ENCODE results near the gene AHNAK.

Gene AHNAK

DNA sequence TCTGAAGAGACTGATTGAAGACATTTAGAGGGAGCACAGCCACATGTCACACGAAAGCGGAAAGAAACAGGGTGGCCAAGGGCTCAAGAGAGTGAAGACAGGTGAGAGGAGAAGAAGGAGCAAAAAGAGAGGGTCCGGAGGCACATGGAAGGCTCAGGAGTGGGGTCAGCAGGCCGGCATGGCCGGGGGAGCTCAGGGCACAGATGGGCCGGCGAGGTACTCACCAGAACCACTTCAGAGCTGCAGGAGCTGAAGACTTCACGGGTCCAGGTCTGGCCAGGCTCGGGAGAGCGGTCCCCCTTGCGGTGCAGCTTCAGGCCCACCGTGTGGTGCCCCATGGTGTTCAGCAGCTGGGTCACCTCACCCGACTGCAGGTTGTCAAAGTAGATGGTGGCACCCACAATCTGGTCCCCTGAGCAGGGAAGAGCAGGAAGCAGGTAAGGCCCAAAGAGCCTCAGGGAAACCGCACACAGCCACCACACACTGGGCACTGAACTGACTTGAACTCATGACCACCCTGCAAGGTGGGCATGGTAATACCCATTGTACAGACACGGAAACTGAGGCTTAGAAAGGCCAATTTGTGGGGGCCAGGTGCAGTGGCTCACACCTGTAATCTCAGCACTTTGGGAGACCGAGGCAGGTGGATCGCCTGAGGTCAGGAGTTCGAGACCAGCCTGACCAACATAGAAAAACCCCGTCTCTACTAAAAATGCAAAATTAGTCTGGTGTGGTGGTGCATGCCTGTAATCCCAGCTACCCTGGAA, 11.6 kb downstream of the AHNAK start:
- TF ChIP-seq, protein P1, sequence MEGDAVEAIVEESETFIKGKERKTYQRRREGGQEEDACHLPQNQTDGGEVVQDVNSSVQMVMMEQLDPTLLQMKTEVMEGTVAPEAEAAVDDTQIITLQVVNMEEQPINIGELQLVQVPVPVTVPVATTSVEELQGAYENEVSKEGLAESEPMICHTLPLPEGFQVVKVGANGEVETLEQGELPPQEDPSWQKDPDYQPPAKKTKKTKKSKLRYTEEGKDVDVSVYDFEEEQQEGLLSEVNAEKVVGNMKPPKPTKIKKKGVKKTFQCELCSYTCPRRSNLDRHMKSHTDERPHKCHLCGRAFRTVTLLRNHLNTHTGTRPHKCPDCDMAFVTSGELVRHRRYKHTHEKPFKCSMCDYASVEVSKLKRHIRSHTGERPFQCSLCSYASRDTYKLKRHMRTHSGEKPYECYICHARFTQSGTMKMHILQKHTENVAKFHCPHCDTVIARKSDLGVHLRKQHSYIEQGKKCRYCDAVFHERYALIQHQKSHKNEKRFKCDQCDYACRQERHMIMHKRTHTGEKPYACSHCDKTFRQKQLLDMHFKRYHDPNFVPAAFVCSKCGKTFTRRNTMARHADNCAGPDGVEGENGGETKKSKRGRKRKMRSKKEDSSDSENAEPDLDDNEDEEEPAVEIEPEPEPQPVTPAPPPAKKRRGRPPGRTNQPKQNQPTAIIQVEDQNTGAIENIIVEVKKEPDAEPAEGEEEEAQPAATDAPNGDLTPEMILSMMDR (IDR thresholded peaks at IDR 0.05; ENCODE audit: control insufficient read depth, extremely low read depth, insufficient read depth) = no peak
- H3K4me3 ChIP-seq (ENCODE audit: low read depth, low read length) = no peak overlapping the region
- no peak for DNase-seq (ENCODE audit: low read depth)

DNA sequence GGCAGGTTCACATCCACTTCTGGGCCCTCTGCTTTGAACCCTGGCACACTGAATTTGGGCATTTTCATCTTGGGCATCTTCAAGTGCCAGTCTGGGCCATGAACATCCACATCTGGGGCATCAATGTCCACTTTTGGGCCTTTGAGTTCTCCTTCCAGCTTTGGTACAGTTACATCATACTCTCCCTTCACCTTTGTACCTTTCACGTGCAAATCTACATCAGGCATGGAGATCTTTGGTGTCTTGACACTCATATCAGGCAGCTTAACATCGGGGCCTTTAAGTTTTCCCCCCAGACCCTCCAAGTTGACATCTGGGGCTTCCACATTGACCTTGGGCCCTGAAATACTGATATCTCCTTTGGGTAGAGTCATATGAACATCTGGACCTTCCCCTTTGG, 14.5 kb downstream of the AHNAK start:
- TF ChIP-seq, protein P1 (IDR thresholded peaks at IDR 0.05; ENCODE audit: control insufficient read depth, extremely low read depth, insufficient read depth) = no peak
- H3K4me3 ChIP-seq (ENCODE audit: low read depth, low read length) = no peak overlapping the region
- DNase-seq (ENCODE audit: low read depth) = no peak

DNA sequence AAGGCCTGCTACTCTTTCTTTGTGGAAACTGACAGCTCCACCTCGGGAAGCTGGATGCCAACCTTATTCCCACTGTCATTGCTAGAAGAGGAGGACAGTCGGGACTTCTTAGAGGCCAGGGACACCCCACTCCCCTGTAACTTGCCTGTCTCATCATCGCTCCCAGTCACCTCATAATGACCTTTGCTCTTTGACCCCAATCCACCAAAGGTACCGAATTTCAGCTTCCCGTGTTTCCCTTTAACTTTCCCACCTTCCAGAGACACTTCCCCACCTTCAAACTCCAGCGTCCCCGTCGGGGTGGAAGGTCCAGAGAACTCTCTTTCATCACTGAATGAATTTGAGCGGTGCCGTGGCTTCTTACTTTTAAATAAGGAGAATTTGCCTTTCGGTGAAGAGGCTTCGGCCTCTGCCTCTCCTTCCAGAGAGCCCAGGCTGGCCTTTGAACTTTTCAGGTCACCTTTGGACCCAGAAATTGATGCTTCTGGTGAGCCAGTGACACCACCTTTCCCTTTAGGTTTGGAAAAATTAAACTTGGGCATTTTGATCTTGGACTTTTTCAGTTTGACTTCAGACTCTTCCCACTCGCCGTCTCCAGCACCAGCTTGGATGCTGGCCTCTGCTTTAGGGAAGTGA, 29.8 kb downstream of the AHNAK start:
- no peak overlapping the region for H3K4me3 ChIP-seq (ENCODE audit: low read depth, low read length)
- no peak for DNase-seq (ENCODE audit: low read depth)
- TF ChIP-seq, protein P1 (IDR thresholded peaks at IDR 0.05; ENCODE audit: control insufficient read depth, extremely low read depth, insufficient read depth) = no peak

DNA sequence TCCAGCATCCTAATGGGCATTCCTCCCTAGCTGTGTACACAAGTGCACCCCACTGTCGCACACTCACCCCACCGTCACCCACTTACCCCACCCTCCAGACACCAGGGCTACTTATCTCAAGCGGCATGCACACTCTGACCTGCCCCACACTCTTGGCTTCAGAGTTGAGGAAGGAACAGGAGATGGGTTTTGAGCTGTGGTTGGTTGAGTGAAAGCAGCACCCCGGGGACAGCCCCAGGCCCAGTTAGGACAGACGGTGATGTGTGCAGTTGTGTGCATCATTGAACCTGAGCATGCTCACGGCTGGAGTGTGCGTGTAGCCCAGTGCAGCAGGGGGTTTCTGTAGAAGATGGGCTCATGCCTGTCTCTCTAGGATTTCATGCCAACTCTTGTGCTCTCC, 32.5 kb downstream of the AHNAK start:
- DNase-seq (ENCODE audit: low read depth) = no peak
- no peak overlapping the region for H3K4me3 ChIP-seq (ENCODE audit: low read depth, low read length)
- TF ChIP-seq, protein P1 (IDR thresholded peaks at IDR 0.05; ENCODE audit: control insufficient read depth, extremely low read depth, insufficient read depth) = no peak

DNA sequence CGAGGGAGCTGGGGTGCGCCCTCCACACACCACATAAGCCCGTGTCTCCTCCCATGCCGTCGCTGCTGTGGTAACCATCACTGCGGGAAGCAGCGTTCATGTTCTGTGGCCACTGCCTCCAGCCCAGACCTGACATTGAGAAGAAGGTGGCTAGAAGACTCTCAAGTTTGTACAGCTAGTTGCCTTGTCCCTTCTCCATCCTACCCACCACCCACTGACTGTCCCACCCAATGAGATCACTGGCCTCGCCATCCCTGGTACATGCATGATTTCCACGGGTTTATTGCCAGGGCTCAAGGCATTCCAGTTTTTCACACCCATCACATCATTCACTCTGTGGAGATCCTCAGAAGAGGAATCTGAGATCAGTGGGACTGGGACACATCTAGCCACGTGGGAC, 33.0 kb downstream of the AHNAK start:
- DNase-seq (ENCODE audit: low read depth) = no peak
- H3K4me3 ChIP-seq (ENCODE audit: low read depth, low read length) = no peak overlapping the region
- TF ChIP-seq, protein P1 (IDR thresholded peaks at IDR 0.05; ENCODE audit: control insufficient read depth, extremely low read depth, insufficient read depth) = no peak

DNA sequence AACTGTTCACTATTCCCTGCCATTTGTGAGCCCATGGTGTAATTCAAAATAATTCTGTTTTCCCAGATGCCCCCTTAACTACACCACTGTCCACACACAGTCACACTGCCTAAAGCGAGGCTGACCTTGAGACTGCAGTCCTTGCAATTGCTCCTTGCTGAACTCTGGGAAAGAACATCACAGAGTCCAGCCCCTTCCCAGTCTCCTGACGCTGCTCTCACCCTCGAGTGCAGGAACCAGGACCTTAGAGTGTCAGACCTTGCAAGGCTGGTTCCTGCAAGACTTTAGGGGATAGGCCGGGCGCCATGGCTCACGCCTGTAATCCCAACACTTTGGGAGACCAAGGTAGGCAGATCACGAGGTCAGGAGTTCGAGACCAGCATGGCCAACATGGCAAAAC, 33.6 kb downstream of the AHNAK start:
- no peak for DNase-seq (ENCODE audit: low read depth)
- H3K4me3 ChIP-seq (ENCODE audit: low read depth, low read length) = no peak overlapping the region
- TF ChIP-seq, protein P1 (IDR thresholded peaks at IDR 0.05; ENCODE audit: control insufficient read depth, extremely low read depth, insufficient read depth) = no peak

Measured in LNCaP clone FGC (cell line).